Ovary (tissue), 9 donors: ENCODE results near the gene RNF166. TPM values are rescaled to one million over a fixed set of nuclear protein-coding genes. Genes with fewer than 3 reads are reported as not detected.

ENCODE experiments used
- DNase-seq, 5 donors: peaks; one replicate each; pipeline ENCODE4 v3.0.0-alpha.2; 2019 to 2020
- H3K27ac ChIP-seq, 2 donors: fragments of 200-600 bp; one replicate each; pipeline versions ENCODE4 v1.5.1 to v1.8.0; 2019 to 2022
- H3K27me3 ChIP-seq: fragments of 200-600 bp; one replicate; pipeline ENCODE4 v1.8.0; 2022
- H3K36me3 ChIP-seq: fragments of 200-600 bp; sonication (generic); one replicate; pipeline ENCODE4 v1.5.1; 2019
- H3K4me1 ChIP-seq: one replicate; pipeline ENCODE4 v1.8.1; 2013; ENCODE audit warnings: mild to moderate bottlenecking, moderate library complexity; ENCODE audit not compliant: insufficient read depth
- H3K4me3 ChIP-seq: fragments of 200-600 bp; sonication (generic); one replicate; pipeline ENCODE4 v1.5.1; 2017
- H3K9me3 ChIP-seq, 2 donors: fragments of 200-600 bp in 1 of 2; sonication (generic) in 1 of 2; one replicate each; pipeline versions ENCODE4 v1.5.1 to v1.8.1; 2013 to 2019; ENCODE audit warnings: mild to moderate bottlenecking in 1 of 2, moderate library complexity in 1 of 2
- CTCF ChIP-seq, 3 donors: fragments of 450-650 bp in 2 of 3; fragments of 200-600 bp in 1 of 3; IDR thresholded peaks; one replicate each; pipeline versions ENCODE4 v1.5.1 to v1.8.0; 2016 to 2022; ENCODE audit warnings: antibody characterized with exemption in 3 of 3, mild to moderate bottlenecking in 1 of 3
- EP300 ChIP-seq: sonication (generic); formaldehyde crosslinking; IDR thresholded peaks from one replicate; pipeline ENCODE4 v1.6.1; 2017; ENCODE audit warnings: antibody characterized with exemption
- POLR2A ChIP-seq: fragments of 450-650 bp; IDR thresholded peaks from one replicate; pipeline ENCODE4 v1.6.1; 2017; ENCODE audit warnings: antibody characterized with exemption, mild to moderate bottlenecking, moderate library complexity
- WGBS, 3 donors: extraction: QIAGEN DNeasy Blood & Tissue Kit in 1 of 3; methylation state at CpG; one replicate each; pipeline versions ENCODE4 v1.1.5 to v1.1.7; 2013 to 2017; 5-methylcytosine and 5-hydroxymethylcytosine counted together
- intact Hi-C, 4 donors: fragments of 100-400 bp; cut with DNase I; formaldehyde crosslinking; loops; one replicate each; pipeline versions ENCODE4 v1.11.0 to v1.15.1; 2022 to 2023
- polyA plus RNA-seq, 2 donors: library from polyadenylated mRNA; stranded (reverse); fragments of 200-250 nt in 1 of 2; fragments of 350-450 nt in 1 of 2; fragmentation: Illumina TruSeq in 1 of 2; extraction: RNeasy Lipid Tissue Mini Kit (QIAGEN cat#74804) in 1 of 2; gene quantifications; one replicate each; pipeline ENCODE4 v1.2.3, GENCODE V29; 2013 to 2014
- total RNA-seq, 7 donors: library from RNA; depleted of rRNA in 2 of 7; stranded (reverse); fragments of >200 nt in 2 of 7; fragmentation: NEBNext Ultra II Directional in 3 of 7; extraction: Animal tissue kit (Norgen Biotek cat#: 25700) in 3 of 7; gene quantifications; one replicate each; pipeline versions ENCODE4 v1.1.0 to v1.2.4, GENCODE V29; 2016 to 2023
- donor health status: DM: no; HTN: no; CAD: no; lungs with moderate emphysema.
- donor health status: DM: no; HTN: no; CAD: no.
- donor health status: Bipolar disorder and iron deficiency.
- donor health status: DM: yes; HTN: yes; CAD: no.
- donor health status: DM: no; HTN: no; CAD: no.
- donor health status: DM: yes; HTN: yes; CAD: no.

The RNF166 gene
- total and polyA plus RNA-seq, 9 donors = 4.7 to 26.5 (median 20.9) TPM

GRCh38 chr16:88687676-88688012, 18.6 kb downstream of the RNF166 start:
- H3K36me3 ChIP-seq = no peaks in the 10 kb centered on the region
- H3K27ac ChIP-seq = no peak overlapping the region
- peaks cover 5% of the 10 kb centered on the region for H3K27me3 ChIP-seq
- DNase-seq = no peak
- H3K9me3 ChIP-seq = no peaks in the 10 kb centered on the region
- 43 to 47% (median 45%) methylated on average over 3 of the region's 3 CpGs for WGBS, 3 donors
- no peak for TF ChIP-seq CTCF (IDR thresholded peaks at IDR 0.05)
- TF ChIP-seq EP300 = no peak
- no peak for TF ChIP-seq POLR2A
- H3K4me3 ChIP-seq = no peak overlapping the region
- intact Hi-C loops = no loop called here
- H3K4me1 ChIP-seq = peaks cover 2% of the 10 kb centered on the region

- Histone ChIP-seq H3K36me3 (no peaks in the 10 kb centered on the region), H3K4me1 (peaks cover 2% of the 10 kb centered on the region), H3K9me3 (no peaks in the 10 kb centered on the region), H3K27me3 (peaks cover 5% of the 10 kb centered on the region), H3K27ac (no peak overlapping the region), H3K4me3 (no peak overlapping the region)
- DNase-seq = no peak
- intact Hi-C loops = no loop called here
- 37 to 51% (median 40%) methylated on average over 9 to 10 of the region's 10 CpGs for WGBS, 3 donors
- TF ChIP-seq POLR2A = no peak
- TF ChIP-seq EP300 = no peak
- TF ChIP-seq CTCF (IDR thresholded peaks at IDR 0.05) = no peak
Observed at GRCh38 chr16:88687254-88687576, 19.0 kb downstream of the RNF166 start.

GRCh38 chr16:88686439-88687253, 19.6 kb downstream of the RNF166 start, which contains the start of gene SNAI3:
SNAI3 (minus strand) TSS chr16:88686507; CDS start chr16:88686406, 101 bp downstream.
- no peak for TF ChIP-seq EP300
- no peak for TF ChIP-seq CTCF (IDR thresholded peaks at IDR 0.05)
- DNase-seq = peak in 4 of 5 donors; percentile 40 to 78 (median 65)
- Histone ChIP-seq H3K9me3 (no peaks in the 10 kb centered on the region), H3K27ac (no peak within 1 kb of the TSS), H3K27me3 (peaks cover 5% of the 10 kb centered on the region), H3K4me3 (peak within 1 kb of the TSS; percentile 23), H3K36me3 (no peaks in the 10 kb centered on the region), H3K4me1 (peaks cover 2% of the 10 kb centered on the region)
- 2 to 6% (median 5%) methylated on average over 36 to 65 of the region's 65 CpGs for WGBS, 3 donors
- intact Hi-C loops = no loop called here

- WGBS, 3 donors = 0 to 1% (median 0%) methylated on average over 9 to 25 of the region's 25 CpGs
- Histone ChIP-seq H3K36me3 (no peaks in the 10 kb centered on the region), H3K27me3 (peaks cover 5% of the 10 kb centered on the region), H3K4me3 (peak overlapping the region; percentile 23), H3K9me3 (no peaks in the 10 kb centered on the region), H3K4me1 (peaks cover 2% of the 10 kb centered on the region), H3K27ac (no peak overlapping the region)
- DNase-seq = no peak
- intact Hi-C loops = no loop called here
- TF ChIP-seq POLR2A (no peak), CTCF (IDR thresholded peaks at IDR 0.05) (no peak), EP300 (no peak)
Observed at GRCh38 chr16:88686062-88686438, 20.2 kb downstream of the RNF166 start.
